DMS79 (cell line): ENCODE data around the gene CNOT1.
"Not testable (repeated sequence)": the region's sequence is repeated elsewhere in the genome, so short reads cannot be mapped to it uniquely, and the experiment has no call there.

ENCODE experiments used
- DNase-seq: peaks from one replicate; lab custom pipeline; 2025; lab: John Stamatoyannopoulos, UW

CNOT1 gene

DNA sequence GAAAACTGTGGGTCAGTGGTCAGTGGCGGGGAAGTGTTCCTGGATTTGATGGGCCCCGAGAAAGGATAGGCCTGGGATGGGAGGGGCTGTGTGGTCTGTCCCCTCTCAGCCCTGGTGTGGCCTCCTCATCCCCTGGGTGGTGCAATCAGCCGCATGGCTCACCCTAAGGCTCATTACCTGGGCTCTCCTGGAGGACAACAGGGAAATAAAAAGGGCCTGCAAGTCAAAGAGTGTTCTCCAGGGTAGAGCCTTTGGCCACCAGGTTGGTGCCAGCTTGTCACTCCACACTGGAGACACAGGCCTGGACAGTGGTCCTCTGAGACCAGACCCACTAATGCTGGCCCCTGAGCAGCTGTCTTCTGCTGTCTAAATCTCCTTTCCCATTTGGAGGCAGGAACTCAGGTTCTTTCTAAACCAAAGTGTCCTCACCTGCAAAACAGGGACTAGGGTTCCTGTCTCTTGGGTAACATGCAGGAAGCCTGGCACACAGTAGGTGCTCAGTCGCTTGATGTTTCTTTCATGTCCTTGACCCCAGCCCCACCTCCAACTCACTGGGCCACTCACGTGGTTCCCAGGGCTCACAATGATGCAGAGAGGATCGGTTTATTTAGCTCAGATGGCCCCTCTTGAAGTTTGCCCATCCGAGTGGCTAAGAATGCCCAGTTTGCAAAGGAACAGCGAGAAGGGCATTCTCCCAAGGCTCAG, 127.3 kb downstream of the CNOT1 start:
- DNase-seq = no peak

DNA sequence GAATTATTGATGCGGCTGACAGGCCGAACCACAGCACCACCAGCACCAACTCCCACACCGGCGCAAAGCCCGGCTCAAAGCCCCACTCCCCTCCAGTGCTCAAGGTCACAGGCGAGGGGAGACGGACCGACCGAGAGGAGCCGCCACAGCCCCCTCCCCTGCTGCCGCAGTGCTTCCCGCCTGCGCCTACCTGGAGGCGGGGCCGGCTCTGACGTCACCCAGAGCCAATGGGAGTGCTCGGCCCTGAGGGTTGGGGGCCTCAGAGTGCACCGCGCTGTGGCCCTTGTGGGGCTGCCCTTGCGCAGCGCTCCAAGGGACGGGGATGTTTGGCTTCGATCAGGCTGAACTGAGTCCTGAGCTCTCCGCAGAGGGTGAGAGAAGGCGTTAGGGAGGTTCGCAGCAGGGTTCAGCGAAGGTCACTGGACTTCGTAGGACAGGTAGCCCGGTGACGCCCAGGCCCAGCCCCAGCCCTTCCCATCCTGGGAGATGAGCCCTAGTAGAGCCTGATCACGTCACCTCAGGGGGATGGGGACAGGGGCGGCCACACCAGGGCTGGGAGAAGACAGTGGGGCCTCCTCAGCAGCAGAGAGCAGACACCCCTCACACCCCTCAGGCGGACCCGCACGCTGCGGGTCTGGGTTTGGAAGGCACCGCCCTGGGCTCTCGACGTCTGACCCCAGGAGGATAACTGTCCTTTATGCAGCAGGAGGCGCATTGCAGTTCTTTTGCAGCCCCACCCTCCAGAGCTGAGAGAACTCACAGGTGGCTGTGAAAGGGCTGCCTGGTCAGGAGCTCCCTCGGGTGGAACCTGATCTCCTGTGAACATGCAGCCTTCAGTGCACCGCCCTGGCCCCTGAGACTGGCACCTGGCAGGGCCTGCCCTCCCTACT, 128.1 kb downstream of the CNOT1 start:
- DNase-seq = peak; percentile 25

DNA sequence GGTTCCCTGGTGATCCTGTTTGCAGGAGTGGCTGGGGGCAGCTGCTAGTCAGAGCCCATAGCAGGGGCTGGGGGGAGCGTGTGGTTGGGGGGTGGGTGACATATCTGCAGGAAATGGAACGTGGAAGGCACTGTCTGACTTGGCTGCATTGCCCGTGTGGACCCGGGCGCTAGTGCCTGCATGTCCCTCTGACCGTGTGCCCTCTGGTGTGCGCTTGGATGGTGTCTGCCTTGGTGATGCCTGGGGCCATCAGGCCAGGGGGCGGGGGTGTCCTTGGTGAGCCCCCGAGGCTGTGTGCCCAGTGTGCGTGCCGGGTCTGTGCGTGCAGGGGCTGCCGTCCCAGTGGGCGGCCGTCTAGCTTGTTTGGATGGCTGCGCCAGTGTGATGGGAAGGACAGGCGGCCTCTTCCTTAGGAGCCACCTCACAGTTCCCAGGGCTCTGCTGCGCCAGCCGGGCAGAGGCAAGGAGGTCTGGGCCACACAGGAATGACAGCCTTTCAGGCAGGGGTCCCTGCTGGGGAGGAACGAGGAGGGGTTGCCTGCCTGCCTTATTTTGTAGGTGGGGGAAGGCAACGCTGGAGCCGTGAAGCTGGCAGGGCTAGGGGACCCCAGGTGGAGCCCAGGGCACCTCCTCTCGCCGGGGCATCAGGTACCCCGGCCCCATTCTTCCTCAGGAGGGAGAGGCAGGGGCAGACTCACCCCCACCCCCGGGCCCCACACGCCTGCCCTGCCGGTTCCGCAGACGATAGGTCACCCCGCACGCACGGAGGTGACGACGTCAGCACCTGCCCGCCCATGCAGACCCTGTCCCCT, 129.0 kb downstream of the CNOT1 start:
- no peak for DNase-seq

DNA sequence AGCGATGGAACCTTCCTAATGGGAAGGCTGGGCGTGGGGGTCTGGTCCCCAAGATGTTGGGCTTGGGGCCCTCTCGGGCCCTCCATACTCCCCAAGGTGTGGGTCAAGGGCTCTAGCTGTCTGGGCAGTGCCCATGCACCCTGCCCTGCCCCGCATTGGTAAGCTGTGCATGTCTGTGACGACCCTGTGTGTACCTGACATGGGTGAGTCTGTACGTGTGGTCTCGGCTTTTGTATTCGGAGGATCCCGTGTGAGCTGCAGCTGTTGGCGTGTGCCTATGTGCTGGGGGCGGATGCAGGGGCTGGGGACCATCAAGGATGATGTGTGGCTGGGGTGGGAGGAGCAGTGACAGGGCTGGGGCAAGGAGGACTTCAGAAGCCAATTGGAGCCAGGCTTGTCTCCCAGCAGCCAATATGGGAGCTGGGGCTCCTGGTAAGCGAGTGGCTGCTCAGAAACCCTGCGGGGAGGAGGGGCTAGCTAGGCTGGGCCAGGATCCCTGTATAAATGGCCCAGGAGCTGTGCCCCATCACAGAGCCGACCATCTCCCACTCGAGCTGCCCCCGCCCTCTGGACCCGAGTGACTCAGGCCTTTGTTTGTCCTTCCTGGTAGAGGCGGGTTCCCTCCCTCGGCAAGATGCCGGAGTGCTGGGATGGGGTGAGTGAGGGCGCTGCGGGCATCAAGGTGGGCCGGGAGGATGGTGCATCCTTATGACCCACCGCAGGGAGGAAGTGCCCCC, 129.8 kb downstream of the CNOT1 start, which contains the start of gene NDRG4:
NDRG4 (plus strand) TSS at position 529 of the 737 bp plus-strand sequence; CDS start at position 635, 106 bp downstream.
- DNase-seq = peak; percentile 77

DNA sequence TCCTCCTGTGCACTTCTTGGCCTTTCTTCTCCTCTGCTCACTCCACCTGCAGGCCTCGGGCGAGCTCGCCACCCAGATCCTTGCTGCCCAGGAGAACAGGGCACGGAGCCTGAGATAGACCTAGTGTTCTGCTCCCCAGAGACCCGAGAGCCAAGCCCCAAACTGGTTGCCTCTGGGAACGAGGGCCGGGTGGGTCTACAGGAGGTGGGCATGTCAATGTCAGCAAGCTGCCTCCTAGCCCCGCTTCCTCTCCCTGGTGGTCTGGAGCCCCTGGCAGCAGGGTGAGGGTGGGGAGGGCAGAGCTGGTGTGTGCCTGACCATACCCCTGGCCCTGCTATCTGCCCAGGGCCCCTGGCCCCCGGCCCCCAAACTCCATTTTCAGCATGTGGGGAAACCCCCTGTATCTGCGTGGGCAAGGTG, 130.5 kb downstream of the CNOT1 start:
- DNase-seq = no peak

DNA sequence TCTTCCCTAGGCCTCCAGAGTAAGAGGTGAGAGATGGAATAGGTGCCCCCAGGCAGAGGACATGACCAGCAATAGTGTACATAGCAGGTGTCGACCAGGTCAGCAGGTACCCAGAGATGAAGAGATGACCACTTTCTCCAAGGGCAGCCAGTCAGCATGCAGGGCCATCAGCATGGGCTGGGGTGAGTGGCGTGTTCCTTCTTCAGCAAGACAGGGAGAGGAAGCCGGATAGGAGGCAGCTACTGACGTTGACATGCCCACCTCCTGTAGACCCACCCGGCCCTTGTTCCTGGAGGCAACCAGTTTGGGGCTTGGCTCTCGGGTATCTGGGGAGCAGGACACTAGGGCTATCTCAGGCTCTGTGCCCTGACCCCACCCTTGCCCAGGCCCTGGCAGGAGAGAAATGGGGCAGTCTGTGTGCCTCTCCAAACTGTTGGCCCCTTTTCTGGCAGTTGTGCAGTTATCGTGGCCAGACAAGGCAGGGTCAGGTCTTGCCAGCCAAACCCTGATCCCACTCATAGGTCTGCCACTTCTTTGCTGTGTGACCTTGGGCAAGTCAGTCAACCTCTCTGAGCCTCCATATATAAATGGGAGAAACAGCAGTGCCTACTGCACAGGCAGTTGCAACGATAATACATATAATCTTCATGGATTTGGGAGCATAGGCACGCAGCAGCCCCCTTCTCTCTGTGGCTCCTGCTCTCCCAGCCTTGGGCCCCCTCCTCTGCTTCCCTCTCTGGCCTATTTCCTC, 131.1 kb downstream of the CNOT1 start:
- no peak for DNase-seq

DNA sequence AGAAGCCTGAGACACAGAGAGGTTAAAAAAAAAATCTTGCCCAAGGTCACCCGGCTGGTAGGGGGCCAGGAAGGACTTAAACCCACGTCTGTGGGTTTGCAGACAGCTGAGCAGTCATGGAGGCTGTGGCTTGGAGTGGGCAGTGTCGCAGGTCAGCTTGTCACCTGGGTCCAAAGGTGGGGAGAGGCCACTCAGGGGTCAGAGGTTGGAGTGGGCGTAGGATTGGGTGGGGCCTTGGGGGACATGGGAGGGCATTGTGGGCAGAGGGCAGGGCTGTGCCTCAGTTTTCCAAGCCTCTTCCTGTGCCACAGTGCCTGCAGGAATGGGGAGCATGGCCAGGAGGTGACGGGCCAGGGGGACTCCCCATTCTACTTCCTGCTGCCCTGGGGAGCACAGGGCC, 131.7 kb downstream of the CNOT1 start:
- no peak for DNase-seq

DNA sequence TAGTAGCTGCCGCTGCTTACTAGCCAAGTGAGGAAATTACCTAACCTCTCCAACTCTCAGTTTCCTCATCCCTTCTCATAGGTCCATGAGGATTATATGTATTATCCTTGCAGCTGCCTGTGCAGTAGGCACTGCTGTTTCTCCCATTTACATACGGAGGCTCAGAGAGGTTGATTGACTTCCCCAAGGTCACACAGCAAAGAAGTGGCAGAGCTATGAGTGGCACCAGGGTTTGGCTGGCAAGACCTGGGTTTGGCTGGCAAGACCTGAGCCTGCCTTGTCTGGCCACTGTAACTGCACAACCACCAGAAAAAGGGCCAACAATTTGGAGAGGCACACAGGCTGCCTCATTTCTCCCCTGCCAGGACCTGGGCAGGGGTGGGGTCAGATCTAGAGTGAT, 132.2 kb downstream of the CNOT1 start:
- DNase-seq = no peak

DNA sequence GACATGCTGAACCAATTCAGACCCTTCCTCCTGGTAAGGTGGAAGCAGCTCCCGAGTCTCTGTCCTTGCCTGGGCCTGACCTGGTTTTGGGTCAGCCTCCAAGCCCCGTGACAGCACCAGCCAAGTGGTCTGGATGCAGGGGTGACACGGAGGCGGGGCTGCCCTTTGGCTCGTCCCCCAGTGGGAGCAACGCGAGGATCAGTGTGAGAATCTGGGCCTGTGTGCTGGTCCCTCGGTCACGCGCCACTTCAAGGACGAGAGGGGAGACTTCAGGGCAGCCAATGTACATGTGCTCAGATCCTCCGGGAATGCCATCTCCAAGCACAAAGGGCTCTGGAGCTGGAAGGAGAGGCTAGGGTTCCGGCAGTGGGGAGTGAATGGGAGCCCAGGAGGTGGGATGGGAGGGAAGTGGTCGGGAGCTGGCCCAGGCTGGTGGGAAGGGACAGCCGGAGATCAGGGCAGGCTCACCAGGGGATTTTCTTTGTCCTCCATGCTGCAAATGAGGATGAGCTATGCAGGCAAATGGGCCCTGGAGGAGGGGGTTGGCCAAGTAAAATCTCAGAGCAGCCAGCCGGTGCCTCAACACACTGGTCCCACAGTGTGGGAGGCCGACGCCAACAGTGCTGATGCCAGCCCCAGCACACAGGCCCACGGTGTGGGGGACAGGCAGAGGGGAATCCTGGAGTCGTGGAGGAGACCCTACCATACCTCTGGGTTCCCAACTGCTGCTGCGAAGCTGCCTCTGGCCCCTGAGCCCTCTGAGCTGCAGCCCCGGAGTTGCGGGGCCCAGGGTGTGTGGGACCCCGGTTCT, 133.9 kb downstream of the CNOT1 start:
- peak; percentile 51 for DNase-seq

DNA sequence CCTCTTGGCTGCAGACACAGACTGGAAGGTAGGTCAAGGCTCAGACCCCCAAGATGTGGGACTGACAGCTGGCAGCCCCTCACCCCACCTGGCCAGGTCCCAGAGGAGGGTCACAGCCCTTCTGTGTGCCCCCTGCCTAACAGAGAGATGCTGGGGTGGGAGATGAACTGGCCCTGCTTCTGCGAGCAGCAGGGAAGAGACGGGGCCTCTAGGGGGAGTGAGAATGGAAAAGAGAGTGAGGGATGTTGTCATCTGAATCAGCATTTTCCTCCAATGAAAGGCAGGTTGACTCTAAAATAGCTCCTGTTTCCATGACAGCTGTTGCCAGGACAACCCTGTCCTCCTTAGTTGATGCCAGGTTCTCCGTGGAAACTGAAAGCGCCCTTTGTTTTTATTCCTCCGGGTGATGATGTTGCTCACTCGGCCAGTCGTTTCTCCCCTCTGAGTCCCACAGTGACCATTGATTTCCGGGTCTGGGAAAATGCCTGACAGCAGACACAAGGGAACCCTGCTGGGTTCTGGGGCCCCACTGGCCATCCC, 134.6 kb downstream of the CNOT1 start:
- DNase-seq = peak; percentile 77

DNA sequence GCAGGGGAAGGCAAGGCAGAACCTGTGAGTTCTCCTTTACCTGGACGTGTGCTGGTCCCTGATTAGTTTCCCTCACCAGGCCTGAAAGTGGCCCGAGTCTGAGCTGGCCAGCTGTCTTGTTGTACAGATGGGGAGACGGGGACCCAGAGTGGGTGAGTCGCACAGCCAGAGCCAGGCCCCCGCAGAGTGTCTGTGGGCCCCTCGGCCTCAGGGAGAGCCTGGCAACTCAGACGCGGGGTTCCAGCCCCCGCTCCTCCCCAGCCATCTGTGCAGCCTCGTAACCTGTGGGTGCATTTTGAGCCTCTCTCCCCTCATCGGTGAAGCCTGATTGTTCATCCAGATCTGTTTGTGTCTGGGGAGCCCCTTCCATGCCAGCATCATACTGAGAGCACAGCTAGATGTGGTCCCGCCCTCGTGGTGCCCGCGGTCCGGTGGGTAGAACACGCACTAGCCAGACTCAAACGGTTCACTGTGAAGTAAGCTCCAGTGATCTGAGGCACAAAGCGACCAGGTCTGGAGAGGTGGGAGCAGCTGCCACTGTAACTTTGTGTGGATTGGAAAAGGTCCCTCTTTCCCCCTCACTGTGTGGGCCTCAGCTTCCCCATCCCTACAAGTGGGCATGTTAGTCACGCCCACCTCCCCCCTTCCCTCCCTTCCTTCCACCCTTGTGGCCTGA, 135.7 kb downstream of the CNOT1 start:
- DNase-seq = no peak

DNA sequence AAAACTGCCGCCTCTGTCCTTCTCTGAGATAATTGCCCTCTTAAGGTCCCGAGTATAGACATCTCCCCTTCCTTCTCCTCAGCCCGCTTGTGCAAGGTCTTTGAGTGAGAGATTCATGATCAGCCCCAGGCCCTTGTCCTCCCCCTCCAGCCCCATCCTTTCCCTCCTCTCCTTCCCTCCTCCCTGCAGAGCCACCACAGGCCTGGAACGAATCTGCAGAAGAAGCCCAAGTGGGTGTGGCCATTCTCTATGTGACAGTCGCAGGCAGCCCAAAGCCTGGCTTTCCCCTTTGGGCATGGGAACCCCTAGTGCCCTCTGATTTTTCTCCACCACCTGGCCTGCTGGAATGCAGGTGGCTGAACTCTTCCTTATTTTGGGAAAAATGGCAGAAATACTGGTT, 136.9 kb downstream of the CNOT1 start:
- no peak for DNase-seq

DNA sequence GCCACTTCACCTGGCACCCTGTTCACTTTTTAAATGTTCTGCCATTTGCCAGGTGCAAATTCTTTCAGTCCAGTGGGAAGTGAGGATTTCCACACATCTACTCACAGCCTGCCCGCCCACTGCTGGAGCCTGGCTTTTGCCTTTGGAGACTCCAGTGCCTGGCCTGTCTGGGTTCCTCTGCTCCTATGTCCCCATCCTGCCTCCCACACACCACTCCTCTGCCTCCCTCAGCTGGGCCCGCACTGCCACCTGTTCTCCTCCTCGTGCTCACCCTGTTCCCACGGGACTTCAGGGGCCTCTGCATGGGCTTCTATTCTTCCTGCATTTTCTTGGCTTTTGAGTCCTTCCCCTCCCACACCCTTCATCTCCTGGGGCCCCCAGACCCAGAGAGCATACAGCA, 137.6 kb downstream of the CNOT1 start:
- DNase-seq = no peak

DNA sequence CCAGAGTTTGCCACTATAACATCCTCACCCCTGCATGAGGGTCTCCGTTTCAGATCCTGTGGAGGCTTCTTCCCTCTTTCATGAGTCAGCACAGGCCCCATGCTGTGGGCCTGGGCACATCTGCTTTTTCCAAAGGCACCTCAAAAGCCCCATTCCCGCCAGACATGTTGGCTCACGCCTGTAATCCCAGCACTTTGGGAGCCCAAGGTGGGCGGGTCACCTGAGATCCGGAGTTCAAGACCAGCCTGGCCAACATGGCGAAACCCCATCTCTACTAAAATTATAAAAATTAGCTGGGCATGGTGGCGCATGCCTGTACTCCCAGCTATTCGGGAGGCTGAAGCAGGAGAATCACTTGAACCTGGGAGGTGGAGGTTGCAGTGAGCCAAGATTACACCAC, 139.1 kb downstream of the CNOT1 start:
- not testable (repeated sequence) for DNase-seq

DNA sequence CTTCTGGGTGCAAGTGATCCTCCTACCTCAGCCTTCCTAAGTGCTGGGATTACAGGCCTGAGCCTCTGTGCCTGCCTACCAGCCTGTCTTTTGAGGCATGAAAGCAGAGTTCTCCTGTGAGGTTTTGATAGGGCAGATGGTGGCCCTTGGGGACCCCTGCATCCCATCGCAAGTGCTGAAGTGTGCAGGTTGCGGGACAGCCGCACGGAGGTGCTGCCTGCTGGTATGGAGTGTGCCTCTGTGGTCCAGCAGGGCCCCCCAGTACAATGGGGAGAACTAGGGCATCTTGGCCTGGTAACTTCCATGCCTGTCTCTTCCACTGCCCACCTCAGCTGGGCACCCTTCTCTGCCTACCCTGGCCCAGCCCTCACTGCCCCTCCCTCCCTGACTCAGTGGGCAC, 139.6 kb downstream of the CNOT1 start:
- no peak for DNase-seq

DNA sequence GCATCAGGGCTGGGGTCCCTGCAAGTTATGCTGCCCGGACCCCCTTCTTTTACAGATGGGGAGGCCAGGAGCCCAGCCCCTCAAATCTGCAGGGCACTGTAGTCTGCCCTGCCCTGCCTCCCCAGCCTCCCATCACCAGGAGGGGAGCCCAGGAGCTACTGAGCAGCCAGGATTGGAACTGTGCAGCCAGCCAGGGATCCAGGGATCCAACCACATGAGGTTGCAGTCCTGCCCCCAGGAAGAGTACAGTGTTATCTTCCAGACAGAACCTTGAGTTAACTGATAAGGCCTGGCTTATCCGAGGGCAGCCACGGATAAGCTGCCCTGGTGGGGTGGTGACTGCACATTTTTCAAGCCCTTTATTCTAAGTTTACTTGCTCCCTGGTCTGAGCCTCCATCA, 141.1 kb downstream of the CNOT1 start:
- no peak for DNase-seq

DNA sequence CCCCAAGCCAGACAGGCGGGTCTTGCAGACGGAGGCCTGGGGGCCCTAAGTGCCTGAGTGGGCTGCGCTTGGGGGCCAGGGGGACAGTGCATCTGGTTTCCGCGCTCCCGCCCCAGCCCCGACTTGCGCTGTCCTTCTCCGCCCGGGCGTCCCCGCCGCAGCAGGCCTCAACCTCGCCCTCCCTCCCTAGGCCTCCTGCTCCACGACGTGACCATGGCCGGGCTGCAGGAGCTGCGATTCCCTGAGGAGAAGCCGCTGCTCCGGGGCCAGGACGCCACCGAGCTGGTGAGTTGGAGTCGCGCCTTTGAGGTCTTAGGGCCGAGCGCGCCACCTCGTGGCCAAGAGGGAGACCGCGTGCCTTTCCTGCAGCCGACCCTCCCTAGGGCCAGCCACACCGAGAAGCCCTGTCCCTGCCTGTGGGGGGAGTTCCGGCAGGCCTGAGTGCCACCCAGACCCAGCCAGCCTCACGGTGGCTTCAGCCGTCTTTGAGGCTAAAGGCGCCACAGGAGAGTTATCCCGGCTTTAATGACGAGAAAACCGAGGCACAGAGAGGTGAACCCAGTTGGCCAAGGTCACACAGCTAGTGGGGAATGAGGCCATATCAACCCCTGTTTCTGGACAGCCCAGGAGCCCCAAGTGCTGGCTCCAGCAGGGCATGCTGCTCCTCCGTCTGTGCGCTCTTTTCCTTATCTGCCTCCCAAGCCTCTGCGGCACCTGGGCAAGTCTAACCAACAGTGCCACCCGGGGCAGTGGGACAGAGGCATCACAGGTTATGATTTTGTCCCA, 141.9 kb downstream of the CNOT1 start:
- peak; percentile 52 for DNase-seq

DNA sequence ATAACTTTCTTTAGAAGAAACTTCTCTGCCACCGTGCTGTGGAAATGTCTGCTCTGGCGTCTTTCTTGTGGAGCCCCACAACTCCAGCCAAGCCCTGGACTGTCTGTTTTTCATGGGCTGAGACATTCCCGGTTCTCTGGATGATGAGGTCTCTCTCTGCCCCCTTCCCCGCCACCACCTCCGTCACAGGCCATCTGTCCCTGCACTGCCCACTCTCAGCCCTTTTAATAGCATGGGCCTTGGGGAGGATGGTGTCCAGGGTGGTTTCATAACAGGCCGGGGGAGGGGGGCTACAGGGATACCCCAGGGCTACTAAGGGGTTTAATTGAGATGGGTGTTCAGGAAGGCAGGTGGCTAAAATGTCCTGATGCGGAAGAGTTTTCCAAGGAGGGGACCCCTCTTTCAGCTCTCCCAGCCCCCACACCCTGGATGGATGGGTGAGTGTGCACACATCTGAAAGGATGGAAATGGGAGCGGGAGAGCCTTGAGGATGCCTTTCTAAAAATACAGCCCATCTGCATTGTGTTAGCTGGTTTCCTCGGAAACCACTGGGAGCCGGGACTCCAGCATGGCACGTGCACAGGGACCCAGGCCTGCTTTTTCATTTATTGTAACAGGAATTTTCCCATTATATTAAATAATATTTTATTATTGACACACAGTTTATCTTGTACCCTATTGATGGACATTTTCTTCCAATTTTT, 144.3 kb downstream of the CNOT1 start:
- no peak for DNase-seq
